ENCODE measurements around the gene AMOTL1.
"Not testable (repeated sequence)": the region's sequence is repeated elsewhere in the genome, so short reads cannot be mapped to it uniquely, and the experiment has no call there.

Gene AMOTL1

GRCh38 chr11:94806014-94806413, 37.9 kb downstream of the AMOTL1 start:
- DNase-seq (ENCODE audit: low read depth), result no peak
- no peak overlapping the region for H3K4me3 ChIP-seq (ENCODE audit: low read depth, low read length)

GRCh38 chr11:94806419-94806818, 38.3 kb downstream of the AMOTL1 start:
- no peak overlapping the region for H3K4me3 ChIP-seq (ENCODE audit: low read depth, low read length)
- DNase-seq (ENCODE audit: low read depth), result no peak

- DNase-seq (ENCODE audit: low read depth), result no peak
- no peak overlapping the region for H3K4me3 ChIP-seq (ENCODE audit: low read depth, low read length)
Measured at GRCh38 chr11:94809251-94809650, 41.1 kb downstream of the AMOTL1 start.

GRCh38 chr11:94812724-94813720, 44.9 kb downstream of the AMOTL1 start:
- H3K4me3 ChIP-seq (ENCODE audit: low read depth, low read length); DNase-seq (ENCODE audit: low read depth): not testable (repeated sequence)

- DNase-seq (ENCODE audit: low read depth), result no peak
- H3K4me3 ChIP-seq (ENCODE audit: low read depth, low read length), result no peak overlapping the region
Measured at GRCh38 chr11:94814272-94814976, 46.3 kb downstream of the AMOTL1 start.

GRCh38 chr11:94815705-94816344, 47.7 kb downstream of the AMOTL1 start:
- DNase-seq (ENCODE audit: low read depth), result no peak
- no peak overlapping the region for H3K4me3 ChIP-seq (ENCODE audit: low read depth, low read length)

GRCh38 chr11:94820480-94820879, 52.3 kb downstream of the AMOTL1 start:
- DNase-seq (ENCODE audit: low read depth), result no peak

GRCh38 chr11:94821439-94821838, 53.3 kb downstream of the AMOTL1 start:
- DNase-seq (ENCODE audit: low read depth), result no peak
- H3K4me3 ChIP-seq (ENCODE audit: low read depth, low read length), result no peak overlapping the region

More at GRCh38 chr11:94820480-94820879, 52.3 kb downstream of the AMOTL1 start:
- H3K4me3 ChIP-seq (ENCODE audit: low read depth, low read length), result no peak overlapping the region

- DNase-seq (ENCODE audit: low read depth), result no peak
- no peak overlapping the region for H3K4me3 ChIP-seq (ENCODE audit: low read depth, low read length)
Measured at GRCh38 chr11:94822080-94822479, 53.9 kb downstream of the AMOTL1 start.

- DNase-seq (ENCODE audit: low read depth), result no peak
- H3K4me3 ChIP-seq (ENCODE audit: low read depth, low read length), result no peak overlapping the region
Measured at GRCh38 chr11:94823102-94823732, 55.1 kb downstream of the AMOTL1 start.

- DNase-seq (ENCODE audit: low read depth), result no peak
- no peak overlapping the region for H3K4me3 ChIP-seq (ENCODE audit: low read depth, low read length)
Measured at GRCh38 chr11:94825031-94825430, 56.9 kb downstream of the AMOTL1 start.

- no peak for DNase-seq (ENCODE audit: low read depth)
- no peak overlapping the region for H3K4me3 ChIP-seq (ENCODE audit: low read depth, low read length)
Measured at GRCh38 chr11:94825481-94825880, 57.3 kb downstream of the AMOTL1 start.

- no peak overlapping the region for H3K4me3 ChIP-seq (ENCODE audit: low read depth, low read length)
- DNase-seq (ENCODE audit: low read depth), result no peak
Measured at GRCh38 chr11:94826415-94826814, 58.3 kb downstream of the AMOTL1 start.

- no peak for DNase-seq (ENCODE audit: low read depth)
- no peak overlapping the region for H3K4me3 ChIP-seq (ENCODE audit: low read depth, low read length)
Measured at GRCh38 chr11:94828088-94828487, 59.9 kb downstream of the AMOTL1 start.

- no peak for DNase-seq (ENCODE audit: low read depth)
- H3K4me3 ChIP-seq (ENCODE audit: low read depth, low read length), result no peak overlapping the region
Measured at GRCh38 chr11:94830722-94831510, 62.8 kb downstream of the AMOTL1 start.

- no peak overlapping the region for H3K4me3 ChIP-seq (ENCODE audit: low read depth, low read length)
- no peak for DNase-seq (ENCODE audit: low read depth)
Measured at GRCh38 chr11:94831529-94831928, 63.4 kb downstream of the AMOTL1 start.

- H3K4me3 ChIP-seq (ENCODE audit: low read depth, low read length), result no peak overlapping the region
- no peak for DNase-seq (ENCODE audit: low read depth)
Measured at GRCh38 chr11:94832604-94833235, 64.6 kb downstream of the AMOTL1 start.

GRCh38 chr11:94834911-94835593, 66.9 kb downstream of the AMOTL1 start:
- DNase-seq (ENCODE audit: low read depth), result no peak
- no peak overlapping the region for H3K4me3 ChIP-seq (ENCODE audit: low read depth, low read length)

All from skeletal muscle cell (primary cell).